Mesendoderm (in vitro differentiated cells): ENCODE results near the gene TEX14.
"Not testable (repeated sequence)": the region's sequence is repeated elsewhere in the genome, so short reads cannot be mapped to it uniquely, and the experiment has no call there.

Experiments
- DNase-seq: peaks from one replicate; pipeline ENCODE4 v3.0.0; 2013
- H2AK5ac ChIP-seq: 2 replicates; pipeline ENCODE4 v1.6.1; 2013; ENCODE audit warnings: low read length, inconsistent platforms
- H2BK120ac ChIP-seq: 2 replicates; pipeline ENCODE4 v1.6.1; 2013; ENCODE audit warnings: low read depth, mild to moderate bottlenecking, low read length, moderate library complexity, mixed read lengths
- H2BK15ac ChIP-seq: replicated peaks from 2 replicates; pipeline ENCODE4 v1.6.1; 2013; ENCODE audit warnings: low read depth, mild to moderate bottlenecking, moderate library complexity
- H2BK5ac ChIP-seq: 2 replicates; pipeline ENCODE4 v1.6.1; 2013; ENCODE audit warnings: low read length, inconsistent platforms
- H3K18ac ChIP-seq: 2 replicates; pipeline ENCODE4 v1.6.1; 2013; ENCODE audit warnings: mild to moderate bottlenecking, low read length, mixed read lengths
- H3K23ac ChIP-seq: one replicate; pipeline ENCODE4 v1.6.1; 2013; ENCODE audit warnings: low read length
- H3K27ac ChIP-seq: 2 replicates; pipeline ENCODE4 v1.5.1; 2013; ENCODE audit warnings: low read depth, mild to moderate bottlenecking, inconsistent platforms, low read length, moderate library complexity
- H3K27me3 ChIP-seq: 2 replicates; pipeline ENCODE4 v1.6.1; 2013; ENCODE audit warnings: low read length, control low read depth, mild to moderate bottlenecking, inconsistent platforms; ENCODE audit not compliant: insufficient read depth, poor library complexity
- H3K36me3 ChIP-seq: 2 replicates; pipeline ENCODE4 v1.6.1; 2013; ENCODE audit warnings: low read length, inconsistent platforms; ENCODE audit not compliant: control insufficient read depth, insufficient read depth
- H3K4ac ChIP-seq: one replicate; pipeline ENCODE4 v1.6.1; 2013; ENCODE audit warnings: low read depth, mild to moderate bottlenecking, low read length, moderate library complexity
- H3K4me1 ChIP-seq: 2 replicates; pipeline ENCODE4 v1.6.1; 2013; ENCODE audit warnings: low read depth, low read length, inconsistent platforms; ENCODE audit not compliant: control insufficient read depth
- H3K4me2 ChIP-seq: 2 replicates; pipeline ENCODE4 v1.6.1; 2013; ENCODE audit warnings: low read length
- H3K4me3 ChIP-seq: 2 replicates; pipeline ENCODE4 v1.5.1; 2013; ENCODE audit warnings: mild to moderate bottlenecking, low read length
- H3K56ac ChIP-seq: one replicate; pipeline ENCODE4 v1.6.1; 2013; ENCODE audit warnings: low read length
- H3K79me1 ChIP-seq: 2 replicates; pipeline ENCODE4 v1.6.1; 2013; ENCODE audit warnings: low read length, inconsistent platforms
- H3K79me2 ChIP-seq: 2 replicates; pipeline ENCODE4 v1.6.1; 2013; ENCODE audit warnings: mild to moderate bottlenecking, low read length; ENCODE audit not compliant: control insufficient read depth, insufficient read depth
- H3K9ac ChIP-seq: 2 replicates; pipeline ENCODE4 v1.6.1; 2013; ENCODE audit warnings: low read length, inconsistent platforms
- H4K5ac ChIP-seq: one replicate; pipeline ENCODE4 v1.6.1; 2013; ENCODE audit warnings: low read length
- H4K8ac ChIP-seq: one replicate; pipeline ENCODE4 v1.6.1; 2013; ENCODE audit warnings: low read depth, mild to moderate bottlenecking, control low read depth, low read length, moderate library complexity
- WGBS: extraction: QIAGEN DNeasy Blood & Tissue Kit; methylation state at CpG from one replicate; pipeline ENCODE4 v1.1.7; 2013; ENCODE audit warnings: low lambda C conversion rate, missing lambda C conversion rate; ENCODE audit not compliant: insufficient coverage; ENCODE audit errors: extremely low coverage; 5-methylcytosine and 5-hydroxymethylcytosine counted together

TEX14 gene

DNA sequence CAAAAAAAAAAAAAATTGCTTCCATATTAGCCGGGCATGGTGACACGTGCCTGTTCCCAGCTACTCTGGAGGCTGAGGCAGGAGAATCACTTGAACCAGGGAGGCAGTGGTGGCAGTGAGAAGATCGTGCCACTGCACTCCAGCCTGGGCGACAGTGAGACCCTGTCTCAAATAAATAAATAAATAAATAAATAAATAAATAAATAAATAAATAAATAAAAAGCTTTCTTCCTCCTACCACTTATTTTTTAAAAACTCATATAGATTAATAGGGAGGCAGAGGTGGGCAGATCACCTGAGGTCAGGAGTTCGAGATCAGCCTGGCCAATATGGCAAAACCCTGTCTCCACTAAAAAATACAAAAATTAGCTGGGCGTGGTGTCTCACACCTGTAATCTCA, 7.4 kb downstream of the TEX14 start:
- H3K27ac ChIP-seq, H3K4me1 ChIP-seq: not testable (repeated sequence)

GRCh38 chr17:58684003-58684402, 7.8 kb downstream of the TEX14 start:
- no peaks in the 10 kb centered on the region for H3K36me3 ChIP-seq

More for the DNA sequence above, 7.4 kb downstream of the TEX14 start:
- H4K5ac ChIP-seq, H3K36me3 ChIP-seq, H2BK120ac ChIP-seq, H2BK5ac ChIP-seq, H3K23ac ChIP-seq, H3K4me3 ChIP-seq, H3K79me2 ChIP-seq, H3K79me1 ChIP-seq, H4K8ac ChIP-seq, H3K4me2 ChIP-seq, H3K56ac ChIP-seq, H3K27me3 ChIP-seq, DNase-seq, H2BK15ac ChIP-seq, H2AK5ac ChIP-seq, H3K4ac ChIP-seq, H3K9ac ChIP-seq, H3K18ac ChIP-seq: not testable (repeated sequence)
- WGBS = no CpG with 5 or more reads among the region's 6 CpGs

DNA sequence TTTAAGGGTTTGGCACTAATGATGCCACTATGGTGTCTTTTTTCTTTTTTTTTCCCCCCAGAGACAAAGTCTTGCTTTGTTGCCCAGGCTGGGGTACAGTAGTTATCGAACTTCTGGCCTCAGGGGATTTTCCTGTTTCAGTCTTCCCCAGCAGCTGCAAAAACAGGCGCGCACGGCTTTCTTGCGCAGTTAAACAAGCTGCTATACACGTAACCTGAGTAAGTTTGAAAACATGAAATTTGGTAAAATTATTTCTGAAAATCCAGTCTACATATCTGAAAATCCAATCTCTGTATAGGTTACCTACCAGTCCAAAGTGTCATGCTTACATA, 11.8 kb downstream of the TEX14 start:
- no peaks in the 10 kb centered on the region for H3K36me3 ChIP-seq
- H2BK15ac ChIP-seq = no peak overlapping the region
- H2BK5ac ChIP-seq = no peak overlapping the region
- no peaks in the 10 kb centered on the region for H3K4me1 ChIP-seq
- no peak overlapping the region for H4K8ac ChIP-seq
- no peaks in the 10 kb centered on the region for H3K79me1 ChIP-seq
- no peak overlapping the region for H3K4ac ChIP-seq
- H3K27me3 ChIP-seq = no peaks in the 10 kb centered on the region
- H3K27ac ChIP-seq = no peak overlapping the region
- no peak overlapping the region for H2AK5ac ChIP-seq
- H3K23ac ChIP-seq = no peak overlapping the region
- no peak overlapping the region for H3K4me2 ChIP-seq
- no peak overlapping the region for H3K18ac ChIP-seq
- H3K4me3 ChIP-seq = no peak overlapping the region
- no peak for DNase-seq
- no CpG with 5 or more reads among the region's 6 CpGs for WGBS
- H3K79me2 ChIP-seq = no peaks in the 10 kb centered on the region
- no peak overlapping the region for H4K5ac ChIP-seq
- no peak overlapping the region for H3K9ac ChIP-seq
- H2BK120ac ChIP-seq = no peak overlapping the region
- no peak overlapping the region for H3K56ac ChIP-seq

More at GRCh38 chr17:58684003-58684402, 7.8 kb downstream of the TEX14 start:
- no peak overlapping the region for H3K4ac ChIP-seq
- H3K56ac ChIP-seq = no peak overlapping the region
- no peak overlapping the region for H3K23ac ChIP-seq
- no peak overlapping the region for H4K5ac ChIP-seq
- H3K27ac ChIP-seq = no peak overlapping the region
- no CpG with 5 or more reads among the region's 10 CpGs for WGBS
- H2BK120ac ChIP-seq = no peak overlapping the region
- no peak overlapping the region for H2BK15ac ChIP-seq
- no peak overlapping the region for H2AK5ac ChIP-seq
- no peaks in the 10 kb centered on the region for H3K4me1 ChIP-seq
- H3K4me2 ChIP-seq = no peak overlapping the region
- H3K79me2 ChIP-seq = no peaks in the 10 kb centered on the region
- no peaks in the 10 kb centered on the region for H3K27me3 ChIP-seq
- no peak overlapping the region for H3K18ac ChIP-seq
- no peak for DNase-seq
- H3K79me1 ChIP-seq = no peaks in the 10 kb centered on the region
- no peak overlapping the region for H3K4me3 ChIP-seq
- no peak overlapping the region for H4K8ac ChIP-seq
- no peak overlapping the region for H2BK5ac ChIP-seq
- H3K9ac ChIP-seq = no peak overlapping the region

DNA sequence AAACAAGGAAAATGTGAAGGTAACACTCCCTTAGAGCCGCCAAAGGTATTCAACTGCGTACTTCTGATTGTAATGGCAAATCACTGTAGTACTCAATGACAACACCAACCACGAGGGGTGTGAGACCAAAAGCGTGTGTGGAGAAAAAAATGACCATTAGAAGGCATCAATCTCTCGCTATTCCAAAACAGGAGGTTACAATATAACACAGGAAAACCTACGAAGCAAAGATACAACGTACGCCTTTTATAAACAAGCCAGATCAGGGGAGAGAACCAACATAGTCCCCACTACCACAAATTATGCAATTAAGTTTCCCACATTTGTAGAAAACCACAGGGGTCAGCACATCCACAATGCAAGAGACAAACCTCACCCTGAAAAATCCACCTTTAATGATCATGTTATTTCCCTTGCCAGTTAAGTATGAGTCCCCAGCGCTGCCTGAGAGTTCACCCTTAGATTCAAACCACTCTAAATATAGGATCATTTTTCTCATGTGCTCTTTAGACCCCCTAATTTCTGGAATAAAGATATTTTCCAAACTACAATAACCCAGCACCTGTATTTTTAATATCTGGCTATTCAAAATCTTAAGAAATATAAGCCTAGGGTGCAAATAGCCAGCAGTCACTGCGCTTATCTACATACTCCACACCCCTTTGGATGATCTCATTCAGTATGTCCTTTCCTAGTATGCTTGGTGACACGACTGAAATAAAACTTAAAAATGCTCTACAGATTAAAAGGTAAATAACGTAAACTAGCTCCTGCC, 12.4 kb downstream of the TEX14 start:
- H3K36me3 ChIP-seq = no peaks in the 10 kb centered on the region
- H3K18ac ChIP-seq = no peak overlapping the region
- H2AK5ac ChIP-seq = no peak overlapping the region
- H4K5ac ChIP-seq = no peak overlapping the region
- no CpG with 5 or more reads among the region's 12 CpGs for WGBS
- H3K79me1 ChIP-seq = no peaks in the 10 kb centered on the region
- H3K4ac ChIP-seq = no peak overlapping the region
- H3K23ac ChIP-seq = no peak overlapping the region
- H3K79me2 ChIP-seq = no peaks in the 10 kb centered on the region
- H3K4me1 ChIP-seq = no peaks in the 10 kb centered on the region
- no peak overlapping the region for H3K4me2 ChIP-seq
- H2BK5ac ChIP-seq = no peak overlapping the region
- no peaks in the 10 kb centered on the region for H3K27me3 ChIP-seq
- no peak overlapping the region for H3K4me3 ChIP-seq
- H3K56ac ChIP-seq = no peak overlapping the region
- peak; percentile 91 for DNase-seq
- no peak overlapping the region for H2BK15ac ChIP-seq
- H3K9ac ChIP-seq = no peak overlapping the region
- no peak overlapping the region for H4K8ac ChIP-seq
- H2BK120ac ChIP-seq = no peak overlapping the region
- H3K27ac ChIP-seq = no peak overlapping the region

DNA sequence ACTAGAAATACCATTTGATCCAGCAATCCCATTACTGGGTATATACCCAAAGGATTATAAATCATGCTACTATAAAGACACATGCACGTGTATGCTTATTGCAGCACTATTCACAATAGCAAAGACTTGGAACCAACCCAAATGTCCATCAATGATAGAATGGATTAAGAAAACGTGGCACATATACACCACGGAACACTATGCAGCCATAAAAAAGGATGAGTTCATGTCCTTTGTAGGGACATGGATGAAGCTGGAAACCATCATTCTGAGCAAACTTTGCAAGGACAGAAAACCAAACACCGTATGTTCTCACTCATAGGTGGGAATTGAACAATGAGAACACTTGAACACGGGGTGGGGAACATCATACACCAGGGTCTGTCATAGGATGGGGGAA, 13.6 kb downstream of the TEX14 start:
- not testable (repeated sequence) for H2AK5ac ChIP-seq, H3K36me3 ChIP-seq, H3K18ac ChIP-seq, H4K8ac ChIP-seq, H2BK5ac ChIP-seq, H3K27ac ChIP-seq, H3K4ac ChIP-seq, H3K27me3 ChIP-seq, H4K5ac ChIP-seq, H3K79me1 ChIP-seq, H3K56ac ChIP-seq, H3K79me2 ChIP-seq, H3K4me1 ChIP-seq, H2BK15ac ChIP-seq, H3K4me2 ChIP-seq, H3K4me3 ChIP-seq, H2BK120ac ChIP-seq, H3K23ac ChIP-seq, H3K9ac ChIP-seq, DNase-seq
- no CpG with 5 or more reads among the region's 5 CpGs for WGBS
